HG02852 (cell line): ENCODE results near the gene ROCK1.
A peak's percentile ranks its signal among the peaks of the same experiment; 100 is the strongest.
"Not testable (repeated sequence)": the region's sequence is repeated elsewhere in the genome, so short reads cannot be mapped to it uniquely, and the experiment has no call there.

ENCODE experiments used
- ATAC-seq: cut with Tn5 transposase; IDR thresholded peaks from one replicate; pipeline ENCODE4 v1.9.1; 2021; ENCODE audit warnings: mild to moderate bottlenecking, moderate library complexity; ENCODE audit not compliant: unreplicated experiment

ROCK1 gene

GRCh38 chr18:21056545-21056944 is 55.1 kb downstream of the ROCK1 start:
- ATAC-seq: no peak

GRCh38 chr18:21054252-21054821 is 57.3 kb downstream of the ROCK1 start:
- ATAC-seq: no peak

GRCh38 chr18:21053127-21053526 is 58.5 kb downstream of the ROCK1 start:
- ATAC-seq: no peak

GRCh38 chr18:21052385-21052784 is 59.2 kb downstream of the ROCK1 start:
- ATAC-seq: no peak

- no peak for ATAC-seq
Observed at GRCh38 chr18:21051620-21052019, 60.0 kb downstream of the ROCK1 start.

GRCh38 chr18:21049306-21049705 is 62.3 kb downstream of the ROCK1 start:
- ATAC-seq: no peak

GRCh38 chr18:21047126-21047525 is 64.5 kb downstream of the ROCK1 start:
- no peak for ATAC-seq

- ATAC-seq: no peak
Observed at GRCh38 chr18:21040466-21040865, 71.1 kb downstream of the ROCK1 start.

GRCh38 chr18:21038201-21038600 is 73.4 kb downstream of the ROCK1 start:
- no peak for ATAC-seq

GRCh38 chr18:21031845-21032244 is 79.8 kb downstream of the ROCK1 start:
- no peak for ATAC-seq

GRCh38 chr18:21018257-21018656 is 93.4 kb downstream of the ROCK1 start:
- ATAC-seq: not testable (repeated sequence)

GRCh38 chr18:21012308-21012707 is 99.3 kb downstream of the ROCK1 start:
- no peak for ATAC-seq

GRCh38 chr18:21004726-21005125 is 106.9 kb downstream of the ROCK1 start:
- no peak for ATAC-seq

GRCh38 chr18:21000667-21001066 is 110.9 kb downstream of the ROCK1 start:
- ATAC-seq: no peak

- no peak for ATAC-seq
Observed at GRCh38 chr18:20997371-20997770, 114.2 kb downstream of the ROCK1 start.

GRCh38 chr18:20996418-20996817 is 115.2 kb downstream of the ROCK1 start:
- no peak for ATAC-seq

GRCh38 chr18:20988726-20989125 is 122.9 kb downstream of the ROCK1 start:
- no peak for ATAC-seq

- ATAC-seq: no peak
Observed at GRCh38 chr18:20975077-20975476, 136.5 kb downstream of the ROCK1 start.

- ATAC-seq: no peak
Observed at GRCh38 chr18:20971886-20972267, 139.7 kb downstream of the ROCK1 start.

- ATAC-seq: no peak
Observed at GRCh38 chr18:20966795-20967194, 144.8 kb downstream of the ROCK1 start.

GRCh38 chr18:20963027-20963426 is 148.6 kb downstream of the ROCK1 start:
- ATAC-seq: no peak

GRCh38 chr18:20960735-20961134 is 150.9 kb downstream of the ROCK1 start:
- ATAC-seq: no peak

GRCh38 chr18:20950827-20951226 is 160.8 kb downstream of the ROCK1 start:
- ATAC-seq: peak; percentile 75
